Hippocampal formation (tissue), 2 donors: ENCODE measurements around the gene APOLD1.
"Not testable (repeated sequence)": the region's sequence is repeated elsewhere in the genome, so short reads cannot be mapped to it uniquely, and the experiment has no call there.

Experiments
- DNase-seq, 2 donors: peaks; one replicate each; lab custom pipeline; 2025; lab: John Stamatoyannopoulos, UW

The APOLD1 gene

GRCh38 chr12:12784911-12785814 lies at the start of gene APOLD1:
Gene APOLD1 (plus strand): TSS chr12:12785659. CDS start chr12:12785692, 33 bp downstream.
- DNase-seq, result no peak

- DNase-seq, result peak in 1 of 2 donors; percentile 58
Measured at GRCh38 chr12:12736759-12737676, 48.4 kb upstream of the APOLD1 start.

GRCh38 chr12:12738152-12738551 lies 47.3 kb upstream of the APOLD1 start:
- DNase-seq, result not testable (repeated sequence)

- DNase-seq, result no peak
Measured at GRCh38 chr12:12741660-12742059, 43.8 kb upstream of the APOLD1 start.

- DNase-seq, result no peak
Measured at GRCh38 chr12:12744546-12745305, 40.7 kb upstream of the APOLD1 start.

- no peak for DNase-seq
Measured at GRCh38 chr12:12745576-12746211, 39.8 kb upstream of the APOLD1 start.

GRCh38 chr12:12747278-12747677 lies 38.2 kb upstream of the APOLD1 start:
- no peak for DNase-seq

- no peak for DNase-seq
Measured at GRCh38 chr12:12748044-12748443, 37.4 kb upstream of the APOLD1 start.

- peak in 1 of 2 donors; percentile 10 for DNase-seq
Measured at GRCh38 chr12:12749433-12749832, 36.0 kb upstream of the APOLD1 start.

GRCh38 chr12:12755923-12756322 lies 29.5 kb upstream of the APOLD1 start:
- DNase-seq, result no peak

- no peak for DNase-seq
Measured at GRCh38 chr12:12757121-12757520, 28.3 kb upstream of the APOLD1 start.

- DNase-seq, result no peak
Measured at GRCh38 chr12:12759234-12759915, 26.1 kb upstream of the APOLD1 start.

GRCh38 chr12:12764824-12765223 lies 20.6 kb upstream of the APOLD1 start:
- DNase-seq, result no peak

GRCh38 chr12:12770262-12770661 lies 15.2 kb upstream of the APOLD1 start:
- no peak for DNase-seq

GRCh38 chr12:12774791-12775190 lies 10.7 kb upstream of the APOLD1 start:
- no peak for DNase-seq

- no peak for DNase-seq
Measured at GRCh38 chr12:12776261-12776660, 9.2 kb upstream of the APOLD1 start.

GRCh38 chr12:12777092-12777491 lies 8.4 kb upstream of the APOLD1 start:
- DNase-seq, result no peak

GRCh38 chr12:12779007-12779406 lies 6.5 kb upstream of the APOLD1 start:
- no peak for DNase-seq

- no peak for DNase-seq
Measured at GRCh38 chr12:12779529-12779928, 5.9 kb upstream of the APOLD1 start.

GRCh38 chr12:12784116-12784515 lies 1.3 kb upstream of the APOLD1 start:
- DNase-seq, result no peak

GRCh38 chr12:12786351-12786705 lies 869 bp downstream of the APOLD1 start:
- no peak for DNase-seq
